GM12891 (cell line): ENCODE results near the gene CCDC88B.

ENCODE experiments used
- DNase-seq: peaks from one replicate; pipeline ENCODE4 v3.0.0; 2011; ENCODE audit warnings: low spot score; ENCODE audit not compliant: insufficient read length
- FAIRE-seq: peaks from 2 replicates; lab custom pipeline; 2011; peaks lifted over from hg19 to GRCh38; lab: Jason Lieb, UNC
- PAX5 ChIP-seq: IDR thresholded peaks from 2 replicates; pipeline ENCODE4 v1.6.1; 2011; ENCODE audit warnings: low read length, moderate library complexity, mild to moderate bottlenecking; ENCODE audit not compliant: insufficient read depth, severe bottlenecking
- POLR2A ChIP-seq: IDR thresholded peaks from 2 replicates; pipeline ENCODE4 v1.6.1; 2011; ENCODE audit warnings: low read depth, low read length, control low read depth
- POLR2AphosphoS5 ChIP-seq: IDR thresholded peaks from 2 replicates; pipeline ENCODE4 v1.6.1; 2011; ENCODE audit warnings: low read depth, low read length, control low read depth
- POU2F2 ChIP-seq: IDR thresholded peaks from 2 replicates; pipeline ENCODE4 v1.6.1; 2011; ENCODE audit warnings: low read depth, mild to moderate bottlenecking, control low read depth, low read length, moderate library complexity
- SPI1 ChIP-seq: IDR thresholded peaks from 2 replicates; pipeline ENCODE4 v1.6.1; 2011; ENCODE audit warnings: low read depth, low read length, control low read depth
- TAF1 ChIP-seq: IDR thresholded peaks from 2 replicates; pipeline ENCODE4 v1.6.1; 2011; ENCODE audit warnings: low read depth, low read length, control low read depth

The CCDC88B gene

GRCh38 chr11:64406221-64406946 is 66.4 kb downstream of the CCDC88B start:
- DNase-seq = no peak
- TF ChIP-seq POLR2AphosphoS5 (no peak), POLR2A (no peak), POU2F2 (no peak), SPI1 (no peak), PAX5 (no peak), TAF1 (no peak)
- no peak for FAIRE-seq
